A673 (cell line): Measurements from ENCODE around the gene ADAMTS14.

Source experiments
- CTCF ChIP-seq: fragments of 300-800, 200-600 bp; sonication (generic); conservative IDR thresholded peaks from 2 replicates; pipeline ENCODE4 v1.5.1; 2017; ENCODE audit warnings: low read depth, mild to moderate bottlenecking, antibody characterized with exemption, low read length, moderate library complexity, mixed read lengths
- EZH2 ChIP-seq: fragments of 200-600 bp; sonication (generic); IDR thresholded peaks from 2 replicates; pipeline ENCODE4 v1.6.1; 2017; ENCODE audit warnings: borderline replicate concordance, low read depth, mild to moderate bottlenecking, mixed read lengths, antibody characterized with exemption, low read length; ENCODE audit not compliant: poor library complexity, severe bottlenecking

GRCh38 chr10:70735161-70735560 lies 62.9 kb downstream of the ADAMTS14 start:
- no peak for TF ChIP-seq CTCF
- no peak for TF ChIP-seq EZH2
